ENCODE measurements around the gene SMARCD3. TPM values are rescaled to one million over a fixed set of nuclear protein-coding genes. Genes with fewer than 3 reads are reported as not detected.
A peak's percentile ranks its signal among the peaks of the same experiment; 100 is the strongest.

Gene SMARCD3
- total and polyA plus RNA-seq, 2 of the 8 experiments (the other 6 are each of a cell fraction or from before 2014, with no cell fraction given), result 3.0 to 5.6 TPM

GRCh38 chr7:151211155-151211772, 37.2 kb downstream of the SMARCD3 start:
- DNase-seq (ENCODE audit: low read depth in 1 of 2, low spot score in 2 of 2), result no peak
- no peak overlapping the region for H3K9ac ChIP-seq (replicated peaks in 1 of 4; ENCODE audit: extremely low read depth in 1 of 4, low read depth in 3 of 4, low read length in 3 of 4)

More at GRCh38 chr7:151211155-151211772, 37.2 kb downstream of the SMARCD3 start:
- WGBS, 2 experiments (ENCODE audit: extremely low coverage in 1 of 2, insufficient coverage in 1 of 2, insufficient read length in 1 of 2, insufficient replicate concordance in 2 of 2, low coverage in 1 of 2, low lambda C conversion rate in 2 of 2, missing lambda C conversion rate in 1 of 2), result 90% methylated on average over 3 of the region's 3 CpGs; no CpG with 5 or more reads in 1 of the 2 experiments
- Histone ChIP-seq H3K36me3 (ENCODE audit: control insufficient read depth in 2 of 4, insufficient read depth in 4 of 4, low read length in 3 of 4) (peaks cover 24 to 37% (median 29%) of the 10 kb centered on the region in 4 experiments), H3K79me2 (ENCODE audit: control insufficient read depth in 1 of 2, insufficient read depth in 2 of 2, low read length in 2 of 2) (no peaks in the 10 kb centered on the region), H2BK5ac (ENCODE audit: low read depth, low read length) (no peak overlapping the region), H3K14ac (ENCODE audit: insufficient read length) (no peak overlapping the region), H4K20me1 (replicated peaks in 1 of 2; ENCODE audit: control insufficient read depth in 1 of 2, insufficient read depth in 2 of 2, low read length in 2 of 2) (peaks cover 5 to 6% of the 10 kb centered on the region in 2 experiments), H4K8ac (ENCODE audit: extremely low read depth, insufficient read depth, low read length) (no peak overlapping the region), H3K79me1 (ENCODE audit: low read depth, low read length) (no peaks in the 10 kb centered on the region), H2AFZ (ENCODE audit: low read length) (no peak overlapping the region), H2BK12ac (ENCODE audit: low read depth, low read length) (no peak overlapping the region), H3K18ac (ENCODE audit: extremely low read depth, low read length) (no peak overlapping the region), H3K23me2 (ENCODE audit: low read depth, low read length) (no peaks in the 10 kb centered on the region), H3K4ac (replicated peaks; ENCODE audit: insufficient read length, low read depth, low read length) (no peak overlapping the region), H3K4me2 (ENCODE audit: insufficient read depth in 1 of 2, low read depth in 2 of 2, low read length in 2 of 2) (no peak overlapping the region; a peak in 1 of 4 replicates), H3K4me3 (ENCODE audit: extremely low read depth in 1 of 4, insufficient read depth in 2 of 4, low read depth in 3 of 4, low read length in 4 of 4) (no peak overlapping the region), H4K91ac (replicated peaks; ENCODE audit: insufficient read length, low read length) (no peak overlapping the region), H3K27ac (ENCODE audit: low read depth, low read length) (no peak overlapping the region), H3K4me1 (replicated peaks in 1 of 4; ENCODE audit: control insufficient read depth in 3 of 4, insufficient read depth in 4 of 4, low read length in 3 of 4) (peaks cover 0 to 6% (median 3%) of the 10 kb centered on the region in 4 experiments; a peak in 4 of 7 replicates), H2BK120ac (replicated peaks; ENCODE audit: low read depth, low read length) (no peak overlapping the region), H2AK5ac (ENCODE audit: low read depth, low read length) (no peak overlapping the region), H3K27me3 (replicated peaks in 1 of 4; ENCODE audit: control insufficient read depth in 3 of 4, extremely low read depth in 1 of 4, insufficient read depth in 3 of 4, low read length in 3 of 4) (no peaks in the 10 kb centered on the region), H3K9me3 (ENCODE audit: insufficient read depth in 2 of 2, low read depth in 1 of 2, low read length in 1 of 2) (no peaks in the 10 kb centered on the region), H2BK15ac (ENCODE audit: low read length) (no peak overlapping the region), H3K23ac (ENCODE audit: insufficient read length) (no peak overlapping the region), H3K56ac (replicated peaks; ENCODE audit: insufficient read length, low read depth, low read length) (no peak overlapping the region), H4K5ac (ENCODE audit: insufficient read length, low read depth, low read length) (no peak overlapping the region), H2BK20ac (ENCODE audit: low read length) (no peak overlapping the region)
- POLR2A ChIA-PET (ENCODE audit: partially characterized antibody), result interaction anchor here (0.9 to 5.7 kb wide), 10 partner anchors 9 to 49 kb away, joined by 3 to 36 read pairs (median 4); partner anchors contain the start of gene ABCF2
- CTCF ChIA-PET (ENCODE audit: partially characterized antibody), result interaction anchor here (0.7 to 4.0 kb wide), 12 partner anchors 9 to 110 kb away, joined by 3 to 25 read pairs (median 4); no protein-coding TSS in a partner anchor
- no peak for FAIRE-seq
- TF ChIP-seq MAFK (IDR thresholded peaks at IDR 0.05; ENCODE audit: low read depth, low read length) (peak; percentile 60; the same call in 1 of the 2 replicates), SIX5 (IDR thresholded peaks at IDR 0.05; ENCODE audit: low read depth, low read length) (no peak), RAD21 (IDR thresholded peaks at IDR 0.05 in 1 of 2, conservative IDR thresholded peaks at IDR 0.05 in 1 of 2; ENCODE audit: low read depth in 2 of 2, low read length in 2 of 2) (peak in 1 of 2 experiments; percentile 24; a peak in 1 of 4 replicates), CTCF (IDR thresholded peaks at IDR 0.05; ENCODE audit: control extremely low read depth in 1 of 3, insufficient read depth in 1 of 3, low read depth in 1 of 3, low read length in 3 of 3) (peak; percentile 5 to 40 (median 19); a peak in 3 of 4 replicates), JUN (IDR thresholded peaks at IDR 0.05; ENCODE audit: low read depth, low read length) (no peak)

All from H1 (cell line).